KMS-11 (cell line): Measurements from ENCODE around the gene PLEKHA8.

Source experiments
- H2AFZ ChIP-seq: fragments of 200-600 bp; sonication (generic); 2 replicates; pipeline ENCODE4 v1.6.1; 2016; ENCODE audit warnings: antibody characterized with exemption, mixed run types, low read depth
- H3K27ac ChIP-seq: fragments of 200-600 bp; sonication (generic); 2 replicates; pipeline ENCODE4 v1.6.1; 2016; ENCODE audit warnings: mild to moderate bottlenecking, mixed run types
- H3K27me3 ChIP-seq: fragments of 200-600 bp; sonication (generic); 2 replicates; pipeline ENCODE4 v1.6.1; 2017; ENCODE audit warnings: mild to moderate bottlenecking, low read depth, mixed run types, moderate library complexity; ENCODE audit not compliant: insufficient read depth
- H3K36me3 ChIP-seq: fragments of 200-600 bp; sonication (generic); 2 replicates; pipeline ENCODE4 v1.6.1; 2017; ENCODE audit warnings: mild to moderate bottlenecking, mixed run types; ENCODE audit not compliant: insufficient read depth
- H3K4me1 ChIP-seq: fragments of 200-600 bp; sonication (generic); 2 replicates; pipeline ENCODE4 v1.6.1; 2016; ENCODE audit warnings: mild to moderate bottlenecking, low read depth, mixed run types; ENCODE audit not compliant: poor library complexity, severe bottlenecking
- H3K4me2 ChIP-seq: fragments of 200-600 bp; sonication (generic); 2 replicates; pipeline ENCODE4 v1.7.0; 2016; ENCODE audit warnings: mild to moderate bottlenecking, mixed run types
- H3K4me3 ChIP-seq: fragments of 200-600 bp; sonication (generic); IDR thresholded peaks from 2 replicates; pipeline ENCODE4 v1.6.1; 2017; ENCODE audit warnings: low read depth, low read length, mixed read lengths; ENCODE audit not compliant: insufficient read depth
- H3K79me2 ChIP-seq: fragments of 200-600 bp; sonication (generic); 2 replicates; pipeline ENCODE4 v1.6.1; 2016; ENCODE audit warnings: low read depth, mixed run types; ENCODE audit not compliant: insufficient read depth
- H3K9ac ChIP-seq: fragments of 200-600 bp; sonication (generic); 2 replicates; pipeline ENCODE4 v1.6.1; 2016; ENCODE audit warnings: mild to moderate bottlenecking, mixed run types
- H4K20me1 ChIP-seq: fragments of 200-600 bp; sonication (generic); 2 replicates; pipeline ENCODE4 v1.6.1; 2016; ENCODE audit warnings: mild to moderate bottlenecking, mixed run types; ENCODE audit not compliant: insufficient read depth
- TF ChIP-seq, protein P1 (sequence below): fragments of 200-600 bp; sonication (generic); conservative IDR thresholded peaks from 2 replicates; pipeline ENCODE4 v1.6.1; 2017; ENCODE audit warnings: low read depth, mild to moderate bottlenecking, antibody characterized with exemption, low read length, moderate library complexity, mixed read lengths

Gene PLEKHA8

DNA sequence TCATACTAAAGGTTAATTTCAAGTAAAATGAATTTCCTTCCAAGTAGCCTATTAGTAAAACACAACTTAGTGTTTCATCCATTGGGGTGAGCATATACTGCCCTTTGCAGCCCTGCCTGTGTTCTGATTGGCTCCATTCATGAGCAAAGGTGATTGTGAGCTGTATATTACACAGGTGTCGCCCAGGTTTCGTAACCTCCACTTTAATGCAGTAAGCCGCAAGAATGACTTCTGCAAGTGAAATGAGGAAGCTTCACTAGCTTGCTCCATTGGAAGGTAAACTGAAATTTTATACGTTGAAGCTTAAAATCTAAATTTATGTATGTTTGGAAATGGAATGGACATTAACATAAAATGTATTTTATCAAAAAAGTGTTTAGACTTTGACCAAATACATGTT, 131.0 kb downstream of the PLEKHA8 start:
- Histone ChIP-seq H3K79me2 (no peaks in the 10 kb centered on the region), H3K4me2 (no peak overlapping the region)

DNA sequence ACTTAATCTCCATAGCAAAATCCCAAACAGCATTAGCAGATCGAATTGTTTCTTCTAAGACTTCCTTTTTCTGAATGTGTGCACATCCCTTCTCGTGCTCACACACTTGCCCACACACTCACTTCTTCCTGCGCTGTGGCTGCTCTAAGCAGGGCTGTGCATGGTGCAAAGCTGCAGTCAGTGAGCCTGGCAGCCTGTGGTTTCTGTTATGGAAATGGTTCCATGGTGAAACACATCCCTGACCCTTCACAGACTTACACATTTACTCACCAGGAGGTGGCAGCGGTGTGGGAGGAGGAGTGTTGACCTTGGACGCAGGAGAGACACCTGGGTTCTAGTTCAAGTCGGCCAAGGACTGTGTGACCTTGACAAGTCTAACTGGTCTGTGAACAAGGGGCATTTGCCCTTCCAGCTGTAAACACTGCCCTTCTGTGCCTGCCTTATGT, 131.5 kb downstream of the PLEKHA8 start:
- no peaks in the 10 kb centered on the region for H3K79me2 ChIP-seq
- no peak overlapping the region for H2AFZ ChIP-seq
- H3K4me2 ChIP-seq: no peak overlapping the region
- H4K20me1 ChIP-seq: no peaks in the 10 kb centered on the region
- no peaks in the 10 kb centered on the region for H3K27me3 ChIP-seq
- H3K27ac ChIP-seq: no peak overlapping the region
- peaks cover 9% of the 10 kb centered on the region for H3K4me1 ChIP-seq
- H3K36me3 ChIP-seq: no peaks in the 10 kb centered on the region
- H3K4me3 ChIP-seq: no peak overlapping the region
- no peak overlapping the region for H3K9ac ChIP-seq
- TF ChIP-seq, protein P1, sequence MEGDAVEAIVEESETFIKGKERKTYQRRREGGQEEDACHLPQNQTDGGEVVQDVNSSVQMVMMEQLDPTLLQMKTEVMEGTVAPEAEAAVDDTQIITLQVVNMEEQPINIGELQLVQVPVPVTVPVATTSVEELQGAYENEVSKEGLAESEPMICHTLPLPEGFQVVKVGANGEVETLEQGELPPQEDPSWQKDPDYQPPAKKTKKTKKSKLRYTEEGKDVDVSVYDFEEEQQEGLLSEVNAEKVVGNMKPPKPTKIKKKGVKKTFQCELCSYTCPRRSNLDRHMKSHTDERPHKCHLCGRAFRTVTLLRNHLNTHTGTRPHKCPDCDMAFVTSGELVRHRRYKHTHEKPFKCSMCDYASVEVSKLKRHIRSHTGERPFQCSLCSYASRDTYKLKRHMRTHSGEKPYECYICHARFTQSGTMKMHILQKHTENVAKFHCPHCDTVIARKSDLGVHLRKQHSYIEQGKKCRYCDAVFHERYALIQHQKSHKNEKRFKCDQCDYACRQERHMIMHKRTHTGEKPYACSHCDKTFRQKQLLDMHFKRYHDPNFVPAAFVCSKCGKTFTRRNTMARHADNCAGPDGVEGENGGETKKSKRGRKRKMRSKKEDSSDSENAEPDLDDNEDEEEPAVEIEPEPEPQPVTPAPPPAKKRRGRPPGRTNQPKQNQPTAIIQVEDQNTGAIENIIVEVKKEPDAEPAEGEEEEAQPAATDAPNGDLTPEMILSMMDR: peak; percentile 56; the same call in 1 of the 2 replicates

More for the DNA sequence above, 131.0 kb downstream of the PLEKHA8 start:
- Histone ChIP-seq H3K36me3 (no peaks in the 10 kb centered on the region), H4K20me1 (no peaks in the 10 kb centered on the region), H3K27me3 (no peaks in the 10 kb centered on the region), H3K27ac (no peak overlapping the region), H2AFZ (no peak overlapping the region), H3K4me1 (peaks cover 9% of the 10 kb centered on the region), H3K4me3 (no peak overlapping the region), H3K9ac (no peak overlapping the region)
- TF ChIP-seq, protein P1: no peak

DNA sequence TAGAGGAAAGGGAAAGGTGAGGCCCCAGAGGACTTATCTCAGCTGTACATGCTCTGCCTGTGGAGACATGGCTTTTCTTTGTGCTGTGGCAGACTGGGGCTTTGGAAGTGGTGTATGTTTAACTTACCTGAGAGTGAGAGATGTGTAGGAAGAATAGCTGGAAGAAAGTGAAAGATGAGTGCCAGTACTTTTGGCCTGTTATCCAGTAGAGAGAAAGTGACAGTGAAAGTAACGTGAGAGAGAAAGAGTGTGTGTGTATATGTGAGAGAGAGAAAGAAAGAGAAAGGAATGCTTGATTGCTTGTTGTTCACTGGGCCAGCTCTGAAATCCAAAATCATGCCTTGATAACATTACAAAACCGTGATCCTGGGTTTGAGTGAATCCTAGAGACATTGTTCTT, 132.1 kb downstream of the PLEKHA8 start:
- TF ChIP-seq, protein P1: no peak
- H3K36me3 ChIP-seq: no peaks in the 10 kb centered on the region
- H3K4me3 ChIP-seq: no peak overlapping the region
- no peaks in the 10 kb centered on the region for H4K20me1 ChIP-seq
- H3K9ac ChIP-seq: no peak overlapping the region
- H3K27me3 ChIP-seq: no peaks in the 10 kb centered on the region
- no peak overlapping the region for H3K27ac ChIP-seq
- H3K79me2 ChIP-seq: no peaks in the 10 kb centered on the region
- no peak overlapping the region for H3K4me2 ChIP-seq
- H3K4me1 ChIP-seq: peaks cover 9% of the 10 kb centered on the region
- no peak overlapping the region for H2AFZ ChIP-seq

DNA sequence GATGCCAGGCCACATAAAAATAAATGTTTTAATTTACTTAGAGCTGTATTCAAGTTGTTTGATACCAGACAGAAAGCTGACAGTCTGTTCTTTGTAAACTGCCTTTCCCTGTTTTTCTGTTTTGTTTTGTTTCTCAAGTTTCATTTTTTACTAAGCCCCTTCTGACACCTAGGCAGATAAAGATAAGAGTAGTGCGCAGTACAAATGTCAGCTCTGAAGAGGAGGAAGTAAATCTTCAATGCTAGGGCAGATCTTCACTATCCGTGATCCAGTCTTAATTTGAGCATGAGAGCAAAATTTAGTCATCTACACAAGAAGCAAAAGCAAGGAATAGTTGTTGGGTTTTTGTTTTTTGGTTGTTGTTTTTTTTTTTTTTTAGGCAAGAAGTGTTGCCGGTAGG, 133.9 kb downstream of the PLEKHA8 start:
- no peak overlapping the region for H2AFZ ChIP-seq
- H3K4me1 ChIP-seq: peaks cover 9% of the 10 kb centered on the region
- no peaks in the 10 kb centered on the region for H4K20me1 ChIP-seq
- no peak overlapping the region for H3K27ac ChIP-seq
- no peaks in the 10 kb centered on the region for H3K79me2 ChIP-seq
- no peaks in the 10 kb centered on the region for H3K27me3 ChIP-seq
- no peak overlapping the region for H3K4me3 ChIP-seq
- no peaks in the 10 kb centered on the region for H3K36me3 ChIP-seq
- TF ChIP-seq, protein P1: no peak
- no peak overlapping the region for H3K4me2 ChIP-seq
- H3K9ac ChIP-seq: no peak overlapping the region
